Skeletal muscle tissue (tissue), 4 donors: ENCODE measurements around the gene TOMM20. TPM values are rescaled to one million over a fixed set of nuclear protein-coding genes. Genes with fewer than 3 reads are reported as not detected.

Experiments
- H3K27ac ChIP-seq: one replicate; pipeline ENCODE4 v1.7.0; 2013; ENCODE audit warnings: mild to moderate bottlenecking, low read depth, low read length, inconsistent platforms
- H3K27me3 ChIP-seq, 3 donors: one replicate each; pipeline ENCODE4 v1.7.0; 2013; ENCODE audit warnings: low read length in 3 of 3; ENCODE audit not compliant: control insufficient read depth in 3 of 3, insufficient read depth in 3 of 3
- H3K36me3 ChIP-seq, 3 donors: one replicate each; pipeline ENCODE4 v1.7.0; 2013; ENCODE audit warnings: low read length in 3 of 3; ENCODE audit not compliant: control insufficient read depth in 3 of 3, insufficient read depth in 3 of 3
- H3K4me1 ChIP-seq, 3 donors: one replicate each; pipeline ENCODE4 v1.7.0; 2013; ENCODE audit warnings: low read length in 3 of 3, mild to moderate bottlenecking in 3 of 3; ENCODE audit not compliant: control insufficient read depth in 3 of 3, insufficient read depth in 3 of 3
- H3K4me3 ChIP-seq, 3 donors: one replicate each; pipeline ENCODE4 v1.7.0; 2013; ENCODE audit warnings: low read length in 3 of 3
- H3K9ac ChIP-seq, 3 donors: one replicate each; pipeline ENCODE4 v1.7.0; 2013; ENCODE audit warnings: low read length in 3 of 3, mild to moderate bottlenecking in 3 of 3, moderate library complexity in 2 of 3, low read depth in 1 of 3
- H3K9me3 ChIP-seq, 3 donors: one replicate each; pipeline ENCODE4 v1.7.0; 2013; ENCODE audit warnings: low read length in 3 of 3; ENCODE audit not compliant: control insufficient read depth in 3 of 3
- total RNA-seq: library from RNA; depleted of rRNA; stranded (reverse); fragments of >200 nt; gene quantifications from one replicate; pipeline ENCODE4 v1.2.3, GENCODE V29; 2014
- donor health status: Osteomylitis.

The TOMM20 gene
- total RNA-seq, 1 donor from 2014 or later, result 67.8 TPM

DNA sequence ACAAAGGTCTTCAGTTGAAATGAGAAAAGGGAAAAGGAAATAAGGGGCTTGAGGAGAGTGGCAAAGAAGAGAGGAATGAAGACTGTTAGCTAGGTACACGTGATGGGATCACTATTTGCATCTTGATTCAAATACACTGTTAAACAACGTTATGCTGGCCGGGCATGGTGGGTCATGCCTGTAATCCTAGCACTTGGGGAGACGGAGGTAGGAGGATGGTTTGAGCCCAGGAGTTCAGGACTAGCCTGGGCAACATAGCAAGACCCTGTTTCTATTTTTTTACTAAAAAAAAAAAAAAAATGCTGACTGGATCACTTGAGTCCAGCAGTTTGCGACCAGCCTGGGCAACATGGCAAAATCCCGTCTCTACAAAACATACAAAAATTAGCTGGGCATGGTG, 30.0 kb upstream of the TOMM20 start:
- Histone ChIP-seq H3K36me3 (peaks cover 13 to 30% (median 24%) of the 10 kb centered on the region in 3 donors), H3K9ac (no peak overlapping the region), H3K4me3 (no peak overlapping the region), H3K4me1 (peaks cover 8 to 15% (median 10%) of the 10 kb centered on the region in 3 donors), H3K27ac (no peak overlapping the region), H3K27me3 (no peaks in the 10 kb centered on the region), H3K9me3 (no peaks in the 10 kb centered on the region)

GRCh38 chr1:235157150-235157549, 28.5 kb upstream of the TOMM20 start:
- Histone ChIP-seq H3K27ac (no peak overlapping the region), H3K27me3 (no peaks in the 10 kb centered on the region), H3K4me3 (no peak overlapping the region), H3K9ac (no peak overlapping the region), H3K4me1 (peaks cover 8 to 15% (median 10%) of the 10 kb centered on the region in 3 donors), H3K9me3 (no peaks in the 10 kb centered on the region), H3K36me3 (peaks cover 15 to 35% (median 27%) of the 10 kb centered on the region in 3 donors)

DNA sequence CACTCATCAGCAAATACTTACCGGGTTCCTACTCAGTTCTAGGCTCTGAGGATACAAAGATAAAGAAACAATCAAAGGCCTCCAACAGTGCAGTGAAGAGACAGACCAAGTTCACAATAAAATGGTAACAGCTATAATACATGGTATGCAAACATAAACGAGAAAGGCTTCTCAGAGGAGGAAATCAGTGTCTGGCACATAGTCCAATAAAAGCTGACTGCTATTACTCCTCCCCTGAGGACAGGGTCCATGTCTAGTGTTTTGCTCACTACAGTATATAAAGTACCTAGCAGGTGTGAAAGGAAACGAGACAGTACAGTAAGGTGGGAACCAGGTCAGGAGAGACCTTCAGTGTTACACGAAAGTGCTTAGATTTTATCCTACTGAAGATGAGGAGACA, 28.1 kb upstream of the TOMM20 start:
- Histone ChIP-seq H3K9me3 (no peaks in the 10 kb centered on the region), H3K4me3 (no peak overlapping the region), H3K36me3 (peaks cover 15 to 36% (median 29%) of the 10 kb centered on the region in 3 donors), H3K9ac (no peak overlapping the region), H3K27ac (no peak overlapping the region), H3K4me1 (peaks cover 5 to 12% (median 9%) of the 10 kb centered on the region in 3 donors), H3K27me3 (no peaks in the 10 kb centered on the region)

GRCh38 chr1:235156265-235156664, 27.6 kb upstream of the TOMM20 start:
- H3K4me3 ChIP-seq, result no peak overlapping the region
- H3K9ac ChIP-seq, result no peak overlapping the region
- H3K27me3 ChIP-seq, result no peaks in the 10 kb centered on the region
- no peaks in the 10 kb centered on the region for H3K9me3 ChIP-seq
- H3K4me1 ChIP-seq, result peaks cover 3 to 11% (median 4%) of the 10 kb centered on the region in 3 donors
- no peak overlapping the region for H3K27ac ChIP-seq
- H3K36me3 ChIP-seq, result peaks cover 15 to 40% (median 34%) of the 10 kb centered on the region in 3 donors

GRCh38 chr1:235152235-235152634, 23.6 kb upstream of the TOMM20 start:
- H3K36me3 ChIP-seq, result peaks cover 13 to 51% (median 30%) of the 10 kb centered on the region in 3 donors
- no peak overlapping the region for H3K27ac ChIP-seq
- no peaks in the 10 kb centered on the region for H3K4me1 ChIP-seq
- H3K27me3 ChIP-seq, result no peaks in the 10 kb centered on the region
- no peaks in the 10 kb centered on the region for H3K9me3 ChIP-seq
- no peak overlapping the region for H3K4me3 ChIP-seq
- H3K9ac ChIP-seq, result no peak overlapping the region

DNA sequence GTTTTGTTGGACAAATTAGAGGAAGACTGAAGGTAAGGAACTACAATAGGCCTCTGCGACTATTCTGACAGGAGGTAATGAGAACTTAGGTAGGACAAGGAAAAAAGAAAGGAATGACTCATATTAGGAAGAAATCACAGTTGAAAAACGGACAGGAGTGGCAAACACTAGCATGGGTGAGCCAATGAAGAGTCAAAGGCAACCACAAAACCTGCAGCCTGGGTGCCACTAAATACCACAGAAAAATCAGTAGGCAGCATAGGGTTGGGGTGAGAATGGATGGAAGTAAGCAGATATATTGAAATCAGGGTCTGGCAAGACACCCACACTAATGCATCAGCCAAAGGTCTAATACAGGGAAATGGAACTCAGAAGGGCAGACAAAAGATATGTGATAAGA, 22.4 kb upstream of the TOMM20 start:
- Histone ChIP-seq H3K36me3 (peaks cover 7 to 40% (median 20%) of the 10 kb centered on the region in 3 donors), H3K4me1 (no peaks in the 10 kb centered on the region), H3K27me3 (no peaks in the 10 kb centered on the region), H3K9me3 (no peaks in the 10 kb centered on the region), H3K9ac (no peak overlapping the region), H3K27ac (no peak overlapping the region), H3K4me3 (no peak overlapping the region)

DNA sequence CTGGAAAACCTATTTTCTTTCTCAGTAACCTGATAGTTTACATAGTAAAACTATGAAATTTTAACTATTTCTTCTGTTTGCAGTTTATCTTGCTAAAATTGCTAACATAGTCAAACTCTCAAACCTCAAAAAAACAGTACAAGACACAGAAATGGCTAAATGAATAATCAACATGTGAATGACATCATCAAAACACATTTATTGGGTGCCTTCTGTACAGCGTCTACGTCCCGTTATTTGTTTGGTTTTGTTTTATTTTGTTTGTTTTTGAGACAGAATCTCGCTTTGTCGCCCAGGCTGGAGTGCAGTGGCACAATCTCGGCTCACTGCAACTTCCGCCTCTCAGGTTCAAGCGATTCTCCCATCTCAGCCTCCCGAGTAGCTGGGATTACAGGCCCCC, 21.2 kb upstream of the TOMM20 start:
- H3K9me3 ChIP-seq, result no peaks in the 10 kb centered on the region
- H3K4me3 ChIP-seq, result no peak overlapping the region
- no peaks in the 10 kb centered on the region for H3K27me3 ChIP-seq
- no peak overlapping the region for H3K27ac ChIP-seq
- H3K9ac ChIP-seq, result no peak overlapping the region
- peaks cover 7 to 49% (median 28%) of the 10 kb centered on the region in 3 donors for H3K36me3 ChIP-seq
- no peaks in the 10 kb centered on the region for H3K4me1 ChIP-seq

DNA sequence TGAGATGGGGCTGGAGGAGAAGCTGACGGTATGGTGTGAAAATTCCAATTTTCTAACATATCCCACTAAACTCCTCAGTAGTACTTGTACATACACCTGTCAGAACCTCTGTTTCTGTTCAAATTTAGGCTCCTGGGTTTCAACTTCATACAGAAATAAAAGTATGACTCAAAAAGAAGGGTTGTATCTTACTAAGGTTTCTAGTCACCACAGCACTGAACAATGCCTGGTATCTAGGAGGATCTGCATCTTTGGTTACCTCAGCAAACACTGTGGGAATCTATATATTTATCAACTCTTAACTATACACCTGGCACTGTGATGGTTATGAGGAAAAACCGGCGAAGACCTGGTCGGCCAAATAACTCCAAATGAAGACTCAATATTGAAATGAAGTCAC, 18.6 kb upstream of the TOMM20 start:
- H3K36me3 ChIP-seq, result peaks cover 5 to 47% (median 28%) of the 10 kb centered on the region in 3 donors
- no peaks in the 10 kb centered on the region for H3K4me1 ChIP-seq
- H3K4me3 ChIP-seq, result no peak overlapping the region
- H3K27ac ChIP-seq, result no peak overlapping the region
- no peaks in the 10 kb centered on the region for H3K9me3 ChIP-seq
- no peaks in the 10 kb centered on the region for H3K27me3 ChIP-seq
- no peak overlapping the region for H3K9ac ChIP-seq

- Histone ChIP-seq H3K4me3 (no peak overlapping the region), H3K36me3 (peaks cover 5 to 38% (median 21%) of the 10 kb centered on the region in 3 donors), H3K4me1 (no peaks in the 10 kb centered on the region), H3K9me3 (no peaks in the 10 kb centered on the region), H3K9ac (no peak overlapping the region), H3K27ac (no peak overlapping the region), H3K27me3 (no peaks in the 10 kb centered on the region)
Observed at GRCh38 chr1:235145639-235146038, 17.0 kb upstream of the TOMM20 start.

- Histone ChIP-seq H3K9ac (no peak overlapping the region), H3K4me3 (no peak overlapping the region), H3K27me3 (no peaks in the 10 kb centered on the region), H3K27ac (no peak overlapping the region), H3K36me3 (peaks cover 8 to 40% (median 33%) of the 10 kb centered on the region in 3 donors), H3K4me1 (no peaks in the 10 kb centered on the region), H3K9me3 (no peaks in the 10 kb centered on the region)
Observed at GRCh38 chr1:235142991-235143390, 14.4 kb upstream of the TOMM20 start.
